HepG2 (cell line): ENCODE data around the gene PAFAH1B2. TPM values are rescaled to one million over a fixed set of nuclear protein-coding genes. Genes with fewer than 3 reads are reported as not detected.

Experiments used
- FOXA3 ChIP-seq: IDR thresholded peaks from 2 replicates; pipeline ENCODE4 v1.6.1; 2016; ENCODE audit warnings: missing genetic modification reagents, missing compliant biosample characterization
- FOXP1 ChIP-seq, 2 experiments: fragments of 450-650 bp in 1 of 2; IDR thresholded peaks; 2 replicates each; pipeline ENCODE4 v1.6.1; 2017 to 2018; ENCODE audit warnings: antibody characterized with exemption in 1 of 2
- GTF3A ChIP-seq: sonication (generic); formaldehyde crosslinking; conservative IDR thresholded peaks from 2 replicates; pipeline ENCODE4 v1.4.0; 2020; ENCODE audit warnings: mild to moderate bottlenecking, missing genetic modification reagents
- HNRNPH1 ChIP-seq: fragments of 200-400 bp; formaldehyde crosslinking; optimal IDR thresholded peaks from 2 replicates; pipeline ENCODE3; 2017; ENCODE audit warnings: mild to moderate bottlenecking, low read depth, low read length
- MIXL1 ChIP-seq: IDR thresholded peaks from 2 replicates; pipeline ENCODE4 v1.6.1; 2016
- NR2F2 ChIP-seq: IDR thresholded peaks from 2 replicates; pipeline ENCODE4 v1.6.1; 2012; ENCODE audit warnings: low read depth, inconsistent platforms, borderline replicate concordance
- PCBP1 ChIP-seq: fragments of 200-400 bp; formaldehyde crosslinking; IDR thresholded peaks from 2 replicates; pipeline ENCODE4 v1.6.1; 2017; ENCODE audit warnings: mild to moderate bottlenecking, low read depth, low read length, borderline replicate concordance
- PCBP2 ChIP-seq: fragments of 200-400 bp; formaldehyde crosslinking; optimal IDR thresholded peaks from 2 replicates; pipeline ENCODE3; 2018; ENCODE audit warnings: low read length, low read depth; ENCODE audit not compliant: poor library complexity, severe bottlenecking
- PHF21A ChIP-seq: sonication (generic); formaldehyde crosslinking; IDR thresholded peaks from 2 replicates; pipeline ENCODE4 v1.5.0; 2020; ENCODE audit warnings: mild to moderate bottlenecking, missing genetic modification reagents
- SAP130 ChIP-seq: IDR thresholded peaks from 2 replicates; pipeline ENCODE4 v1.6.1; 2016; ENCODE audit warnings: low read depth
- SMAD3 ChIP-seq: sonication (generic); formaldehyde crosslinking; IDR thresholded peaks from 2 replicates; pipeline ENCODE4 v1.4.0; 2020; ENCODE audit warnings: missing genetic modification reagents
- TOPORS ChIP-seq: sonication (generic); formaldehyde crosslinking; IDR thresholded peaks from 2 replicates; pipeline ENCODE4 v1.8.0; 2023; ENCODE audit warnings: mild to moderate bottlenecking, missing genetic modification reagents
- YEATS4 ChIP-seq: sonication (generic); formaldehyde crosslinking; IDR thresholded peaks from 2 replicates; pipeline ENCODE4 v1.4.0; 2020; ENCODE audit warnings: missing genetic modification reagents, borderline replicate concordance
- ZFYVE20 ChIP-seq: sonication (generic); formaldehyde crosslinking; IDR thresholded peaks from 2 replicates; pipeline ENCODE4 v1.8.0; 2023; ENCODE audit warnings: low read depth, mild to moderate bottlenecking, moderate library complexity, missing genetic modification reagents, borderline replicate concordance
- ZNF207 ChIP-seq: fragments of 450-650 bp; IDR thresholded peaks from 2 replicates; pipeline ENCODE4 v1.6.1; 2016; ENCODE audit warnings: antibody characterized with exemption, borderline replicate concordance
- ZNF256 ChIP-seq: sonication (generic); formaldehyde crosslinking; conservative IDR thresholded peaks from 2 replicates; pipeline ENCODE4 v1.4.0; 2020; ENCODE audit warnings: missing genetic modification reagents
- ZNF616 ChIP-seq: sonication (generic); formaldehyde crosslinking; IDR thresholded peaks from 2 replicates; pipeline ENCODE4 v1.5.0; 2020; ENCODE audit warnings: low read depth, mild to moderate bottlenecking, missing genetic modification reagents
- polyA plus RNA-seq, 8 experiments: library from polyadenylated mRNA; depleted of rRNA in 3 of 8; stranded (reverse) in 7 of 8; unstranded in 1 of 8; fragments of >200 nt; fragmentation: Illumina TruSeq in 4 of 8; extraction: Trizol in 4 of 8; gene quantifications; 2 replicates each; pipeline versions ENCODE4 v1.2.1 to v1.2.3, GENCODE V29; 2011 to 2016; ENCODE audit warnings: low read depth in 4 of 8, missing spikeins in 1 of 8, mixed read lengths in 1 of 8; ENCODE audit not compliant: insufficient read depth in 1 of 8
- total RNA-seq, 5 experiments: library from RNA; depleted of rRNA; stranded (reverse); fragments of >200 nt; fragmentation: Illumina TruSeq; extraction: Trizol; gene quantifications; 2 replicates each; pipeline ENCODE4 v1.2.3, GENCODE V29; 2016; ENCODE audit warnings: low read depth in 1 of 5
- TF ChIP-seq, protein P1 (sequence below): fragments of 450-650 bp; IDR thresholded peaks from 2 replicates; pipeline ENCODE4 v1.6.1; 2016
- TF ChIP-seq, protein P2 (sequence below): sonication (generic); formaldehyde crosslinking; IDR thresholded peaks from 2 replicates; pipeline ENCODE4 v1.5.0; 2020; ENCODE audit warnings: mild to moderate bottlenecking, missing genetic modification reagents
- TF ChIP-seq, protein P3 (sequence below): sonication (generic); formaldehyde crosslinking; IDR thresholded peaks from 2 replicates; pipeline ENCODE4 v1.8.0; 2022; ENCODE audit warnings: mild to moderate bottlenecking, missing genetic modification reagents, borderline replicate concordance
- TF ChIP-seq, protein P4 (sequence below): sonication (generic); formaldehyde crosslinking; IDR thresholded peaks from 2 replicates; pipeline ENCODE4 v1.4.0; 2020; ENCODE audit warnings: missing genetic modification reagents, low read depth, mild to moderate bottlenecking, borderline replicate concordance
- TF ChIP-seq, protein P5 (sequence below): sonication (generic); formaldehyde crosslinking; IDR thresholded peaks from 2 replicates; pipeline ENCODE4 v1.5.0; 2020; ENCODE audit warnings: missing genetic modification reagents

The PAFAH1B2 gene
- total and polyA plus RNA-seq, 2 of the 13 experiments (the other 11 are each of a cell fraction or from before 2014, with no cell fraction given) = 28.8 to 104 TPM

DNA sequence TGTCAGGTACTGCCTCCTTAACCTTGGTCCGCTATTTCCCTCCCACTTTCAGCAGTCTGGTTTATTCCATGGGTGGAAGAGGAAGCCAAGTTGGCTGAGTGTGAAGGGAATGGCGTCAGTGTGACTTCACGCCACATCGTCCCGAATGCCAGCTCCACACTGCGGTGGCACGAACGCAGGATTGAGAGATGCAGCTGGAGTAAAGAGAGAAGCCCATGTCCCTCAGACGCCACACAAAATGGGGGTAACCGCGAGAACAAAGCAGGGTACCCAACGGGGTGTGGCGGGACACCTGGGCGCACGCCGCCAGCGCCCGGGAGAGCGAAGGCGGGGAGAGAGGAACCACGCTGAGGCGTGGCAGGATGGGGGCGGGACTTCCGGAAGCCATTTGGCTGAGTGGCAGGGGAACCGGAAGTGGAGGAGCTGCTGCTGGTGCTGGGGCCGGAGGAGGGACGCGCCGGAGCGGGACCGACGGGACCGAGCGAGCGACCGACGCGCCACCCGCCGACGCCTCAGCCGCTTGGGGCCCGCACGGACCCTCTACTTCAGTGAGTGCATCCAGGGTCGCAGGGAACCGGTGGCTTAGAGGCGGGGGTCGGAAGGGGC lies at the start of gene PAFAH1B2 (continued):
- TF ChIP-seq PCBP2 (no peak), FOXP1 (IDR thresholded peaks at IDR 0.05) (no peak), FOXP1 (CRISPR knock-in tag; IDR thresholded peaks at IDR 0.05) (no peak), TOPORS (CRISPR knock-in tag) (no peak), PHF21A (CRISPR knock-in tag) (peak; percentile 55; the same call in 1 of the 2 replicates), ZNF207 (no peak), ZNF616 (CRISPR knock-in tag) (0 out of 2 replicates have a peak, but pooled peaks have one; percentile 19), YEATS4 (peak; percentile 91), FOXA3 (CRISPR knock-in tag) (peak; percentile 54), ZFYVE20 (CRISPR knock-in tag) (no peak), SMAD3 (peak; percentile 58; the same call in 1 of the 2 replicates), PCBP1 (peak; percentile 66; the same call in 1 of the 2 replicates), ZNF256 (CRISPR knock-in tag) (no peak; the same call in 1 of the 2 replicates), NR2F2 (peak; percentile 56; the same call in 1 of the 2 replicates), HNRNPH1 (no peak), SAP130 (peak; percentile 95), MIXL1 (CRISPR knock-in tag) (0 out of 2 replicates have a peak, but pooled peaks have one; percentile 13), GTF3A (peak; percentile 73; the same call in 1 of the 2 replicates)
- TF ChIP-seq, protein P1, sequence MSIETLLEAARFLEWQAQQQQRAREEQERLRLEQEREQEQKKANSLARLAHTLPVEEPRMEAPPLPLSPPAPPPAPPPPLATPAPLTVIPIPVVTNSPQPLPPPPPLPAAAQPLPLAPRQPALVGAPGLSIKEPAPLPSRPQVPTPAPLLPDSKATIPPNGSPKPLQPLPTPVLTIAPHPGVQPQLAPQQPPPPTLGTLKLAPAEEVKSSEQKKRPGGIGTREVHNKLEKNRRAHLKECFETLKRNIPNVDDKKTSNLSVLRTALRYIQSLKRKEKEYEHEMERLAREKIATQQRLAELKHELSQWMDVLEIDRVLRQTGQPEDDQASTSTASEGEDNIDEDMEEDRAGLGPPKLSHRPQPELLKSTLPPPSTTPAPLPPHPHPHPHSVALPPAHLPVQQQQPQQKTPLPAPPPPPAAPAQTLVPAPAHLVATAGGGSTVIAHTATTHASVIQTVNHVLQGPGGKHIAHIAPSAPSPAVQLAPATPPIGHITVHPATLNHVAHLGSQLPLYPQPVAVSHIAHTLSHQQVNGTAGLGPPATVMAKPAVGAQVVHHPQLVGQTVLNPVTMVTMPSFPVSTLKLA = peak; percentile 59
- TF ChIP-seq, protein P2, sequence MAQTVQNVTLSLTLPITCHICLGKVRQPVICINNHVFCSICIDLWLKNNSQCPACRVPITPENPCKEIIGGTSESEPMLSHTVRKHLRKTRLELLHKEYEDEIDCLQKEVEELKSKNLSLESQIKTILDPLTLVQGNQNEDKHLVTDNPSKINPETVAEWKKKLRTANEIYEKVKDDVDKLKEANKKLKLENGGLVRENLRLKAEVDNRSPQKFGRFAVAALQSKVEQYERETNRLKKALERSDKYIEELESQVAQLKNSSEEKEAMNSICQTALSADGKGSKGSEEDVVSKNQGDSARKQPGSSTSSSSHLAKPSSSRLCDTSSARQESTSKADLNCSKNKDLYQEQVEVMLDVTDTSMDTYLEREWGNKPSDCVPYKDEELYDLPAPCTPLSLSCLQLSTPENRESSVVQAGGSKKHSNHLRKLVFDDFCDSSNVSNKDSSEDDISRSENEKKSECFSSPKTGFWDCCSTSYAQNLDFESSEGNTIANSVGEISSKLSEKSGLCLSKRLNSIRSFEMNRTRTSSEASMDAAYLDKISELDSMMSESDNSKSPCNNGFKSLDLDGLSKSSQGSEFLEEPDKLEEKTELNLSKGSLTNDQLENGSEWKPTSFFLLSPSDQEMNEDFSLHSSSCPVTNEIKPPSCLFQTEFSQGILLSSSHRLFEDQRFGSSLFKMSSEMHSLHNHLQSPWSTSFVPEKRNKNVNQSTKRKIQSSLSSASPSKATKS = no peak
- TF ChIP-seq, protein P3, sequence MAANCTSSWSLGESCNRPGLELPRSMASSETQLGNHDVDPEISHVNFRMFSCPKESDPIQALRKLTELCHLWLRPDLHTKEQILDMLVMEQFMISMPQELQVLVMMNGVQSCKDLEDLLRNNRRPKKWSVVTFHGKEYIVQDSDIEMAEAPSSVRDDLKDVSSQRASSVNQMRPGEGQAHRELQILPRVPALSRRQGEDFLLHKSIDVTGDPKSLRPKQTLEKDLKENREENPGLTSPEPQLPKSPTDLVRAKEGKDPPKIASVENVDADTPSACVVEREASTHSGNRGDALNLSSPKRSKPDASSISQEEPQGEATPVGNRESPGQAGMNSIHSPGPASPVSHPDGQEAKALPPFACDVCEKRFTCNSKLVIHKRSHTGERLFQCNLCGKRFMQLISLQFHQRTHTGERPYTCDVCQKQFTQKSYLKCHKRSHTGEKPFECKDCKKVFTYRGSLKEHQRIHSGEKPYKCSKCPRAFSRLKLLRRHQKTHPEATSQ (CRISPR knock-in tag) = no peak
- TF ChIP-seq, protein P4, sequence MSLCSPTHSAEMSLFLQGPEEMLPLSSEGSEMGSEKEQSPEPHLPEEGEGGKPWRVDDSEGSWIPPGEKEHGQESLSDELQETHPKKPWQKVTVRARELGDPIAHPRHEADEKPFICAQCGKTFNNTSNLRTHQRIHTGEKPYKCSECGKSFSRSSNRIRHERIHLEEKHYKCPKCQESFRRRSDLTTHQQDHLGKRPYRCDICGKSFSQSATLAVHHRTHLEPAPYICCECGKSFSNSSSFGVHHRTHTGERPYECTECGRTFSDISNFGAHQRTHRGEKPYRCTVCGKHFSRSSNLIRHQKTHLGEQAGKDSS = peak; percentile 84; the same call in 1 of the 2 replicates
- TF ChIP-seq, protein P5, sequence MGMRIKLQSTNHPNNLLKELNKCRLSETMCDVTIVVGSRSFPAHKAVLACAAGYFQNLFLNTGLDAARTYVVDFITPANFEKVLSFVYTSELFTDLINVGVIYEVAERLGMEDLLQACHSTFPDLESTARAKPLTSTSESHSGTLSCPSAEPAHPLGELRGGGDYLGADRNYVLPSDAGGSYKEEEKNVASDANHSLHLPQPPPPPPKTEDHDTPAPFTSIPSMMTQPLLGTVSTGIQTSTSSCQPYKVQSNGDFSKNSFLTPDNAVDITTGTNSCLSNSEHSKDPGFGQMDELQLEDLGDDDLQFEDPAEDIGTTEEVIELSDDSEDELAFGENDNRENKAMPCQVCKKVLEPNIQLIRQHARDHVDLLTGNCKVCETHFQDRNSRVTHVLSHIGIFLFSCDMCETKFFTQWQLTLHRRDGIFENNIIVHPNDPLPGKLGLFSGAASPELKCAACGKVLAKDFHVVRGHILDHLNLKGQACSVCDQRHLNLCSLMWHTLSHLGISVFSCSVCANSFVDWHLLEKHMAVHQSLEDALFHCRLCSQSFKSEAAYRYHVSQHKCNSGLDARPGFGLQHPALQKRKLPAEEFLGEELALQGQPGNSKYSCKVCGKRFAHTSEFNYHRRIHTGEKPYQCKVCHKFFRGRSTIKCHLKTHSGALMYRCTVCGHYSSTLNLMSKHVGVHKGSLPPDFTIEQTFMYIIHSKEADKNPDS (CRISPR knock-in tag) = no peak
